H1 (cell line): ENCODE measurements around the gene NAPA. TPM values are rescaled to one million over a fixed set of nuclear protein-coding genes. Genes with fewer than 3 reads are reported as not detected.

Source experiments
- GTF2F1 ChIP-seq: IDR thresholded peaks from 2 replicates; pipeline ENCODE4 v1.6.1; 2012; ENCODE audit warnings: low read depth, low read length, improper control_type of control experiment, borderline replicate concordance
- KDM5A ChIP-seq: fragments of 200-600 bp; IDR thresholded peaks from 2 replicates; pipeline ENCODE4 v1.7.1; 2012; ENCODE audit warnings: mild to moderate bottlenecking, low read length, inconsistent platforms, mixed read lengths
- NRF1 ChIP-seq: IDR thresholded peaks from 2 replicates; pipeline ENCODE4 v1.6.1; 2011; ENCODE audit warnings: mild to moderate bottlenecking, low read depth, low read length, improper control_type of control experiment
- RNF2 ChIP-seq: fragments of 200-900, 300-1000 bp; sonication (generic); IDR thresholded peaks from 2 replicates; pipeline ENCODE4 v1.7.1; 2016; ENCODE audit warnings: borderline replicate concordance, low read depth, mild to moderate bottlenecking, antibody characterized with exemption, low read length; ENCODE audit not compliant: poor library complexity, severe bottlenecking; ENCODE audit errors: missing control alignments
- polyA plus RNA-seq, 7 experiments: library from polyadenylated mRNA; depleted of rRNA in 3 of 7; stranded (reverse) in 5 of 7; unstranded in 2 of 7; fragments of >200 nt in 5 of 7; fragments of 200-250 nt in 2 of 7; gene quantifications; 1 replicate in 5 of 7; 2 replicates in 1 of 7; 4 replicates in 1 of 7; pipeline versions ENCODE4 v1.2.1 to v1.2.3, GENCODE V29; 2011 to 2013; ENCODE audit warnings: missing spikeins in 2 of 7, mixed read lengths in 2 of 7
- total RNA-seq: library from RNA; stranded (reverse); fragmentation: NEBNext Ultra II Directional; extraction: Animal tissue kit (Norgen Biotek cat#: 25700); gene quantifications from 2 replicates; pipeline ENCODE4 v1.2.1, GENCODE V29; 2021
- TF ChIP-seq, protein P1 (sequence below): fragments of 300-600 bp; sonication (generic); IDR thresholded peaks from 2 replicates; pipeline ENCODE4 v1.7.1; 2012; ENCODE audit warnings: low read length, moderate library complexity, mild to moderate bottlenecking, inconsistent platforms; ENCODE audit not compliant: insufficient replicate concordance

Gene NAPA
- total and polyA plus RNA-seq, 2 of the 8 experiments (the other 6 are each of a cell fraction or from before 2014, with no cell fraction given): 58.5 to 78.2 TPM

DNA sequence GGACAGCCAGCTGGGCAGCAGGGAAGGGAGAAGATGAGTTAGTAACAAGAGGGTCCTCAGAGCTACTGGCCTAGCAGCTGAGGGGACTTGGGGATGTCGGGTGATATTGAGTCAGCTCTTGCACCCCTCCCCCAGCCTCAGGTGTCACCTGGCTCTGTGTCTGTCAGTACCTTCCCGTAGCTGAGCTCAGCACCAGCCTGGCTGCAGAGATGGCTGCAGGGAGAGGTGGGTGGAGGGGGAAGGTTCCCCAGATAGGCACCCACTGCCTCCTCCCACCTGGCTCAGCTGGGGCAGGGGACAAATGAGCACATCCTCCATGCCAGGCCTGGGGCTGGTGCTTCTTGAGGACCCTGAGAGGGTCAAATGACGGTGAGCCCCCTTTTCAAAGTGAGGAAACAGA lies 24.0 kb downstream of the NAPA start (continued):
- TF ChIP-seq RNF2: no peak
- no peak for TF ChIP-seq KDM5A
- TF ChIP-seq, protein P1, sequence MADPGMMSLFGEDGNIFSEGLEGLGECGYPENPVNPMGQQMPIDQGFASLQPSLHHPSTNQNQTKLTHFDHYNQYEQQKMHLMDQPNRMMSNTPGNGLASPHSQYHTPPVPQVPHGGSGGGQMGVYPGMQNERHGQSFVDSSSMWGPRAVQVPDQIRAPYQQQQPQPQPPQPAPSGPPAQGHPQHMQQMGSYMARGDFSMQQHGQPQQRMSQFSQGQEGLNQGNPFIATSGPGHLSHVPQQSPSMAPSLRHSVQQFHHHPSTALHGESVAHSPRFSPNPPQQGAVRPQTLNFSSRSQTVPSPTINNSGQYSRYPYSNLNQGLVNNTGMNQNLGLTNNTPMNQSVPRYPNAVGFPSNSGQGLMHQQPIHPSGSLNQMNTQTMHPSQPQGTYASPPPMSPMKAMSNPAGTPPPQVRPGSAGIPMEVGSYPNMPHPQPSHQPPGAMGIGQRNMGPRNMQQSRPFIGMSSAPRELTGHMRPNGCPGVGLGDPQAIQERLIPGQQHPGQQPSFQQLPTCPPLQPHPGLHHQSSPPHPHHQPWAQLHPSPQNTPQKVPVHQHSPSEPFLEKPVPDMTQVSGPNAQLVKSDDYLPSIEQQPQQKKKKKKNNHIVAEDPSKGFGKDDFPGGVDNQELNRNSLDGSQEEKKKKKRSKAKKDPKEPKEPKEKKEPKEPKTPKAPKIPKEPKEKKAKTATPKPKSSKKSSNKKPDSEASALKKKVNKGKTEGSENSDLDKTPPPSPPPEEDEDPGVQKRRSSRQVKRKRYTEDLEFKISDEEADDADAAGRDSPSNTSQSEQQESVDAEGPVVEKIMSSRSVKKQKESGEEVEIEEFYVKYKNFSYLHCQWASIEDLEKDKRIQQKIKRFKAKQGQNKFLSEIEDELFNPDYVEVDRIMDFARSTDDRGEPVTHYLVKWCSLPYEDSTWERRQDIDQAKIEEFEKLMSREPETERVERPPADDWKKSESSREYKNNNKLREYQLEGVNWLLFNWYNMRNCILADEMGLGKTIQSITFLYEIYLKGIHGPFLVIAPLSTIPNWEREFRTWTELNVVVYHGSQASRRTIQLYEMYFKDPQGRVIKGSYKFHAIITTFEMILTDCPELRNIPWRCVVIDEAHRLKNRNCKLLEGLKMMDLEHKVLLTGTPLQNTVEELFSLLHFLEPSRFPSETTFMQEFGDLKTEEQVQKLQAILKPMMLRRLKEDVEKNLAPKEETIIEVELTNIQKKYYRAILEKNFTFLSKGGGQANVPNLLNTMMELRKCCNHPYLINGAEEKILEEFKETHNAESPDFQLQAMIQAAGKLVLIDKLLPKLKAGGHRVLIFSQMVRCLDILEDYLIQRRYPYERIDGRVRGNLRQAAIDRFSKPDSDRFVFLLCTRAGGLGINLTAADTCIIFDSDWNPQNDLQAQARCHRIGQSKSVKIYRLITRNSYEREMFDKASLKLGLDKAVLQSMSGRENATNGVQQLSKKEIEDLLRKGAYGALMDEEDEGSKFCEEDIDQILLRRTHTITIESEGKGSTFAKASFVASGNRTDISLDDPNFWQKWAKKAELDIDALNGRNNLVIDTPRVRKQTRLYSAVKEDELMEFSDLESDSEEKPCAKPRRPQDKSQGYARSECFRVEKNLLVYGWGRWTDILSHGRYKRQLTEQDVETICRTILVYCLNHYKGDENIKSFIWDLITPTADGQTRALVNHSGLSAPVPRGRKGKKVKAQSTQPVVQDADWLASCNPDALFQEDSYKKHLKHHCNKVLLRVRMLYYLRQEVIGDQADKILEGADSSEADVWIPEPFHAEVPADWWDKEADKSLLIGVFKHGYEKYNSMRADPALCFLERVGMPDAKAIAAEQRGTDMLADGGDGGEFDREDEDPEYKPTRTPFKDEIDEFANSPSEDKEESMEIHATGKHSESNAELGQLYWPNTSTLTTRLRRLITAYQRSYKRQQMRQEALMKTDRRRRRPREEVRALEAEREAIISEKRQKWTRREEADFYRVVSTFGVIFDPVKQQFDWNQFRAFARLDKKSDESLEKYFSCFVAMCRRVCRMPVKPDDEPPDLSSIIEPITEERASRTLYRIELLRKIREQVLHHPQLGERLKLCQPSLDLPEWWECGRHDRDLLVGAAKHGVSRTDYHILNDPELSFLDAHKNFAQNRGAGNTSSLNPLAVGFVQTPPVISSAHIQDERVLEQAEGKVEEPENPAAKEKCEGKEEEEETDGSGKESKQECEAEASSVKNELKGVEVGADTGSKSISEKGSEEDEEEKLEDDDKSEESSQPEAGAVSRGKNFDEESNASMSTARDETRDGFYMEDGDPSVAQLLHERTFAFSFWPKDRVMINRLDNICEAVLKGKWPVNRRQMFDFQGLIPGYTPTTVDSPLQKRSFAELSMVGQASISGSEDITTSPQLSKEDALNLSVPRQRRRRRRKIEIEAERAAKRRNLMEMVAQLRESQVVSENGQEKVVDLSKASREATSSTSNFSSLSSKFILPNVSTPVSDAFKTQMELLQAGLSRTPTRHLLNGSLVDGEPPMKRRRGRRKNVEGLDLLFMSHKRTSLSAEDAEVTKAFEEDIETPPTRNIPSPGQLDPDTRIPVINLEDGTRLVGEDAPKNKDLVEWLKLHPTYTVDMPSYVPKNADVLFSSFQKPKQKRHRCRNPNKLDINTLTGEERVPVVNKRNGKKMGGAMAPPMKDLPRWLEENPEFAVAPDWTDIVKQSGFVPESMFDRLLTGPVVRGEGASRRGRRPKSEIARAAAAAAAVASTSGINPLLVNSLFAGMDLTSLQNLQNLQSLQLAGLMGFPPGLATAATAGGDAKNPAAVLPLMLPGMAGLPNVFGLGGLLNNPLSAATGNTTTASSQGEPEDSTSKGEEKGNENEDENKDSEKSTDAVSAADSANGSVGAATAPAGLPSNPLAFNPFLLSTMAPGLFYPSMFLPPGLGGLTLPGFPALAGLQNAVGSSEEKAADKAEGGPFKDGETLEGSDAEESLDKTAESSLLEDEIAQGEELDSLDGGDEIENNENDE: no peak
- TF ChIP-seq NRF1: no peak
- TF ChIP-seq GTF2F1: no peak
